ENCODE data around the gene POC1B.

The POC1B gene

DNA sequence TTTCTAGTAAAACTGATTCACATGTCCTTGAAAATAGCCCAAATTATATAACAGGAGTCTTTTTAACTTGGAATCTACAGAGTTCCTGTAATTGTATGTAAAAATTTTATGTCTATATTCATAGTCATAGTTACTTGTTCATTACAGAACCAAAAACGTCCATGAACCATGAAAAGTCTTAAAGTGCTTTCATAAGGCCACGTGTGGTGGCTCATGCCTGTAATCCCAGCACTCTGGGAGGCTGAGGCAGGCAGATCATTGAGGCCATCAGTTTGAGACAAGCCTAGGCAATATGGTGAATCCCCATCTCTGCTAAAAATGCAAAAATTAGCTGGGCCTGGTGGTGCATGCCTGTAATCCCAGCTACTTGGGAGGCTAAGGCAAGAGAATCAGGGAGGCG lies 49.6 kb downstream of the POC1B start:
- Histone ChIP-seq H3K4me1 (no peaks in the 10 kb centered on the region), H3K9ac (no peak overlapping the region), H3K4me2 (ENCODE audit: low read length) (no peak overlapping the region), H3K4me3 (ENCODE audit: low read depth, low read length) (no peak overlapping the region), H3K27ac (no peak overlapping the region), H2AFZ (no peak overlapping the region), H3K27me3 (ENCODE audit: control insufficient read depth, insufficient read depth, low read length) (no peaks in the 10 kb centered on the region), H3K79me2 (no peaks in the 10 kb centered on the region), H3K36me3 (ENCODE audit: control insufficient read depth, insufficient read depth, low read length) (no peaks in the 10 kb centered on the region), H3K9me3 (ENCODE audit: control insufficient read depth, low read length) (no peaks in the 10 kb centered on the region)
- TF ChIP-seq, protein P1, sequence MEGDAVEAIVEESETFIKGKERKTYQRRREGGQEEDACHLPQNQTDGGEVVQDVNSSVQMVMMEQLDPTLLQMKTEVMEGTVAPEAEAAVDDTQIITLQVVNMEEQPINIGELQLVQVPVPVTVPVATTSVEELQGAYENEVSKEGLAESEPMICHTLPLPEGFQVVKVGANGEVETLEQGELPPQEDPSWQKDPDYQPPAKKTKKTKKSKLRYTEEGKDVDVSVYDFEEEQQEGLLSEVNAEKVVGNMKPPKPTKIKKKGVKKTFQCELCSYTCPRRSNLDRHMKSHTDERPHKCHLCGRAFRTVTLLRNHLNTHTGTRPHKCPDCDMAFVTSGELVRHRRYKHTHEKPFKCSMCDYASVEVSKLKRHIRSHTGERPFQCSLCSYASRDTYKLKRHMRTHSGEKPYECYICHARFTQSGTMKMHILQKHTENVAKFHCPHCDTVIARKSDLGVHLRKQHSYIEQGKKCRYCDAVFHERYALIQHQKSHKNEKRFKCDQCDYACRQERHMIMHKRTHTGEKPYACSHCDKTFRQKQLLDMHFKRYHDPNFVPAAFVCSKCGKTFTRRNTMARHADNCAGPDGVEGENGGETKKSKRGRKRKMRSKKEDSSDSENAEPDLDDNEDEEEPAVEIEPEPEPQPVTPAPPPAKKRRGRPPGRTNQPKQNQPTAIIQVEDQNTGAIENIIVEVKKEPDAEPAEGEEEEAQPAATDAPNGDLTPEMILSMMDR (IDR thresholded peaks at IDR 0.05): no peak

DNA sequence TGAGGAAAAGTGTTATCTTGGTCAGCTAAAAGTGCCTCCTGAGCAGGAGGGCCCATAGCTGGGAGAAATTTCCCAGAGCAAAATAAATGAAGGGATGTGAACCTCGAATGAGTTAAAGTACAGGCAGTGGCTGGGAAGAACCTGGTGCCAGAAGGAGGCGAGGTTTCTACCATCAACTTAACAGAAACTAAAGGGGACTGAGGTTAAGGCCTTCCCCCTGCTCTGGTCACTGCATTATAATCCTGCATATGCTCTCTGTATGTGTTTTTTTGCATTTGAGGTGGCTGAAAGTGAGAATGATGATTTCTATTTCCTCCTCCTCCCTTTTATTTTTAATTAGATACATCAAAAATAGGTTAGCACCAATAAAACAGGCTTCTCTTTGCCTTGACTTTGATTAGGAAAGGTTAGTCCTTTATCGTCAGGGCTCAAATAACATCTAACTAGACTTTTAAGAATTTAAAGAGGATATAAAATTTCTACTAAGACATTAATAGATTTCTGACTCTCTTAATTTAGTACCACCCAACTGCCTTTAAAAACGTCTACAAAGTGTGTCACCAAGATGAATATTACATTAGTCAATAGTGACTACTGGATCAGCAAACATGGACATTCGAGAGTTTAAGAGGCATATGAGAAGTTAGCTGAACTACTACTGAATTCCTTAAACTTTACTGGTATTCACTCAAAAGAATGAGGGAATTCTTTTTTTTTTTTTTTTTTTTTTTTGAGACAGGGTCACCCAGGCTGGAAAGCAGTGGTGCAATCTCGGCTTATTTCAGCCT lies 50.5 kb downstream of the POC1B start:
- H3K9ac ChIP-seq: no peak overlapping the region
- TF ChIP-seq, protein P1 (IDR thresholded peaks at IDR 0.05): no peak
- H3K79me2 ChIP-seq: no peaks in the 10 kb centered on the region
- no peaks in the 10 kb centered on the region for H3K4me1 ChIP-seq
- H3K4me3 ChIP-seq (ENCODE audit: low read depth, low read length): no peak overlapping the region
- no peaks in the 10 kb centered on the region for H3K27me3 ChIP-seq (ENCODE audit: control insufficient read depth, insufficient read depth, low read length)
- no peak overlapping the region for H2AFZ ChIP-seq
- H3K9me3 ChIP-seq (ENCODE audit: control insufficient read depth, low read length): no peaks in the 10 kb centered on the region
- H3K27ac ChIP-seq: no peak overlapping the region
- H3K36me3 ChIP-seq (ENCODE audit: control insufficient read depth, insufficient read depth, low read length): no peaks in the 10 kb centered on the region
- no peak overlapping the region for H3K4me2 ChIP-seq (ENCODE audit: low read length)

DNA sequence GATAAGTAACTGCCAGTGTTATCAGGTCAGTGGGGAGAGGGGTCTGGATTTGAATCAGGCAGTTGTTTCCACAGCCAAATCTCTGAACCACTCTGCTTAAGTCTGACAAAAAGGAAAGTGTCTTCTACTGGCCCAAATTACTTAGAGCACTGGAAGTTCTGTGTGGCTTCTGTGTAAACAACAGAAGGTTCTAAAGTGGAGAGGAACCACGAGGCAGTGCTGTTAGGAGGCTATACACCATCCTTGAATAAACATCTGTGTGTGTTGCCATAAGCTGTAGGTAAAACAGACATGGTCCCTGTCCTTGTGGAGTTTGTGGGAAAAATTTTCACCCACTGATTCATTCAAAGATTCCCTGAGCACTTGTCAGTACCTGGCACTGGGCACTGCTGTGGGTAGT lies 51.2 kb downstream of the POC1B start:
- Histone ChIP-seq H3K9me3 (ENCODE audit: control insufficient read depth, low read length) (no peaks in the 10 kb centered on the region), H3K4me1 (no peaks in the 10 kb centered on the region), H3K27me3 (ENCODE audit: control insufficient read depth, insufficient read depth, low read length) (no peaks in the 10 kb centered on the region), H2AFZ (no peak overlapping the region), H3K9ac (no peak overlapping the region), H3K36me3 (ENCODE audit: control insufficient read depth, insufficient read depth, low read length) (no peaks in the 10 kb centered on the region), H3K79me2 (no peaks in the 10 kb centered on the region), H3K27ac (no peak overlapping the region), H3K4me3 (ENCODE audit: low read depth, low read length) (no peak overlapping the region), H3K4me2 (ENCODE audit: low read length) (no peak overlapping the region)
- TF ChIP-seq, protein P1 (IDR thresholded peaks at IDR 0.05): no peak

DNA sequence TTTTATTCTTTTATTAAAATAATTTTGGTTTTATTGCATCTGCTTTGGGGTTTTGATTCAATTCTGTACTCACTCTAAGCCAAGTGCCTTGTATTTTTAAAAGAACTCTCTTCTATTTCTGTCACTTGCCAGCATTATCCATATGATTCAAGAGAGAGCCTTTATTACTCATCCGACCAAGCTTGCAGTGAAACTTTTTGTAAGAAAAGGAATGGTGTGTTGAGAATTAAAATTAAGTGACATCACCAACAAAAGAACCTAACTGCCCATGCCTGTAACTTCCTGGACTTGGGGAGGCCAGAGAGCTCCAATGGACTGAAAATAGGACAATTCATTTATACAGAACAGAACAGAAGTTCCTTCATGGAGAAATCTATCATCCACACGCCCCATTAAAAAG lies 53.3 kb downstream of the POC1B start:
- H3K27me3 ChIP-seq (ENCODE audit: control insufficient read depth, insufficient read depth, low read length): no peaks in the 10 kb centered on the region
- no peaks in the 10 kb centered on the region for H3K36me3 ChIP-seq (ENCODE audit: control insufficient read depth, insufficient read depth, low read length)
- no peak overlapping the region for H2AFZ ChIP-seq
- TF ChIP-seq, protein P1 (IDR thresholded peaks at IDR 0.05): no peak
- H3K4me1 ChIP-seq: no peaks in the 10 kb centered on the region
- no peaks in the 10 kb centered on the region for H3K9me3 ChIP-seq (ENCODE audit: control insufficient read depth, low read length)
- no peak overlapping the region for H3K4me2 ChIP-seq (ENCODE audit: low read length)
- no peaks in the 10 kb centered on the region for H3K79me2 ChIP-seq
- H3K27ac ChIP-seq: no peak overlapping the region
- no peak overlapping the region for H3K9ac ChIP-seq
- H3K4me3 ChIP-seq (ENCODE audit: low read depth, low read length): no peak overlapping the region
